ENCODE data around the gene SORCS2. TPM values are rescaled to one million over a fixed set of nuclear protein-coding genes. Genes with fewer than 3 reads are reported as not detected.

SORCS2 gene
- total and polyA plus RNA-seq, 2 donors = 2.2 to 2.7 TPM

- H3K27me3 ChIP-seq (ENCODE audit: control insufficient read depth in 2 of 2, insufficient read depth in 1 of 2, low read length in 1 of 2) = no peaks in the 10 kb centered on the region
- H3K4me1 ChIP-seq (ENCODE audit: control insufficient read depth in 2 of 2, insufficient read depth in 2 of 2, low read length in 2 of 2) = no peaks in the 10 kb centered on the region
- no peak for DNase-seq (ENCODE audit: low read depth in 6 of 9, low spot score in 9 of 9)
- H3K27ac ChIP-seq (ENCODE audit: low read depth in 1 of 2, low read length in 1 of 2) = no peak overlapping the region
- no peaks in the 10 kb centered on the region for H3K9me3 ChIP-seq (ENCODE audit: control insufficient read depth in 2 of 2, insufficient read depth in 1 of 2, low read length in 1 of 2)
- no peak overlapping the region for H3K4me3 ChIP-seq (ENCODE audit: low read length in 2 of 2)
- H3K36me3 ChIP-seq (ENCODE audit: control insufficient read depth in 2 of 2, insufficient read depth in 2 of 2, low read length in 1 of 2) = no peaks in the 10 kb centered on the region
- WGBS = 87% methylated on average over 4 of the region's 4 CpGs
Measured at GRCh38 chr4:7362862-7363430, 170.6 kb downstream of the SORCS2 start.

- Histone ChIP-seq H3K27me3 (ENCODE audit: control insufficient read depth in 2 of 2, insufficient read depth in 1 of 2, low read length in 1 of 2) (no peaks in the 10 kb centered on the region), H3K9me3 (ENCODE audit: control insufficient read depth in 2 of 2, insufficient read depth in 1 of 2, low read length in 1 of 2) (no peaks in the 10 kb centered on the region), H3K36me3 (ENCODE audit: control insufficient read depth in 2 of 2, insufficient read depth in 2 of 2, low read length in 1 of 2) (no peaks in the 10 kb centered on the region), H3K4me1 (ENCODE audit: control insufficient read depth in 2 of 2, insufficient read depth in 2 of 2, low read length in 2 of 2) (no peaks in the 10 kb centered on the region), H3K4me3 (ENCODE audit: low read length in 2 of 2) (no peak overlapping the region), H3K27ac (ENCODE audit: low read depth in 1 of 2, low read length in 1 of 2) (no peak overlapping the region)
- no peak for DNase-seq (ENCODE audit: low read depth in 6 of 9, low spot score in 9 of 9)
- WGBS = 87% methylated on average over 5 of the region's 5 CpGs
Measured at GRCh38 chr4:7364979-7365378, 172.6 kb downstream of the SORCS2 start.

- Histone ChIP-seq H3K4me1 (ENCODE audit: control insufficient read depth in 2 of 2, insufficient read depth in 2 of 2, low read length in 2 of 2) (no peaks in the 10 kb centered on the region), H3K9me3 (ENCODE audit: control insufficient read depth in 2 of 2, insufficient read depth in 1 of 2, low read length in 1 of 2) (no peaks in the 10 kb centered on the region), H3K36me3 (ENCODE audit: control insufficient read depth in 2 of 2, insufficient read depth in 2 of 2, low read length in 1 of 2) (no peaks in the 10 kb centered on the region), H3K27me3 (ENCODE audit: control insufficient read depth in 2 of 2, insufficient read depth in 1 of 2, low read length in 1 of 2) (no peaks in the 10 kb centered on the region), H3K4me3 (ENCODE audit: low read length in 2 of 2) (no peak overlapping the region), H3K27ac (ENCODE audit: low read depth in 1 of 2, low read length in 1 of 2) (no peak overlapping the region)
- WGBS = 75% methylated on average over 22 of the region's 22 CpGs
- no peak for DNase-seq (ENCODE audit: low read depth in 6 of 9, low spot score in 9 of 9)
Measured at GRCh38 chr4:7365462-7366179, 173.3 kb downstream of the SORCS2 start.

GRCh38 chr4:7366180-7366945 lies 174.0 kb downstream of the SORCS2 start:
- WGBS = 34% methylated on average over 11 of the region's 11 CpGs
- H3K27me3 ChIP-seq (ENCODE audit: control insufficient read depth in 2 of 2, insufficient read depth in 1 of 2, low read length in 1 of 2) = no peaks in the 10 kb centered on the region
- H3K9me3 ChIP-seq (ENCODE audit: control insufficient read depth in 2 of 2, insufficient read depth in 1 of 2, low read length in 1 of 2) = no peaks in the 10 kb centered on the region
- no peak overlapping the region for H3K4me3 ChIP-seq (ENCODE audit: low read length in 2 of 2)
- H3K36me3 ChIP-seq (ENCODE audit: control insufficient read depth in 2 of 2, insufficient read depth in 2 of 2, low read length in 1 of 2) = no peaks in the 10 kb centered on the region
- H3K4me1 ChIP-seq (ENCODE audit: control insufficient read depth in 2 of 2, insufficient read depth in 2 of 2, low read length in 2 of 2) = no peaks in the 10 kb centered on the region
- DNase-seq (ENCODE audit: low read depth in 6 of 9, low spot score in 9 of 9) = no peak
- H3K27ac ChIP-seq (ENCODE audit: low read depth in 1 of 2, low read length in 1 of 2) = no peak overlapping the region

GRCh38 chr4:7366954-7367353 lies 174.6 kb downstream of the SORCS2 start:
- Histone ChIP-seq H3K27me3 (ENCODE audit: control insufficient read depth in 2 of 2, insufficient read depth in 1 of 2, low read length in 1 of 2) (no peaks in the 10 kb centered on the region), H3K4me3 (ENCODE audit: low read length in 2 of 2) (no peak overlapping the region), H3K4me1 (ENCODE audit: control insufficient read depth in 2 of 2, insufficient read depth in 2 of 2, low read length in 2 of 2) (no peaks in the 10 kb centered on the region), H3K9me3 (ENCODE audit: control insufficient read depth in 2 of 2, insufficient read depth in 1 of 2, low read length in 1 of 2) (no peaks in the 10 kb centered on the region), H3K27ac (ENCODE audit: low read depth in 1 of 2, low read length in 1 of 2) (no peak overlapping the region), H3K36me3 (ENCODE audit: control insufficient read depth in 2 of 2, insufficient read depth in 2 of 2, low read length in 1 of 2) (no peaks in the 10 kb centered on the region)
- DNase-seq (ENCODE audit: low read depth in 6 of 9, low spot score in 9 of 9) = no peak
- 84% methylated on average over 7 of the region's 7 CpGs for WGBS

- no peak overlapping the region for H3K4me3 ChIP-seq (ENCODE audit: low read length in 2 of 2)
- 91% methylated on average over 13 of the region's 13 CpGs for WGBS
- no peaks in the 10 kb centered on the region for H3K4me1 ChIP-seq (ENCODE audit: control insufficient read depth in 2 of 2, insufficient read depth in 2 of 2, low read length in 2 of 2)
- H3K27ac ChIP-seq (ENCODE audit: low read depth in 1 of 2, low read length in 1 of 2) = no peak overlapping the region
- DNase-seq (ENCODE audit: low read depth in 6 of 9, low spot score in 9 of 9) = no peak
- H3K36me3 ChIP-seq (ENCODE audit: control insufficient read depth in 2 of 2, insufficient read depth in 2 of 2, low read length in 1 of 2) = no peaks in the 10 kb centered on the region
- H3K9me3 ChIP-seq (ENCODE audit: control insufficient read depth in 2 of 2, insufficient read depth in 1 of 2, low read length in 1 of 2) = no peaks in the 10 kb centered on the region
- no peaks in the 10 kb centered on the region for H3K27me3 ChIP-seq (ENCODE audit: control insufficient read depth in 2 of 2, insufficient read depth in 1 of 2, low read length in 1 of 2)
Measured at GRCh38 chr4:7367406-7367805, 175.1 kb downstream of the SORCS2 start.

- DNase-seq (ENCODE audit: low read depth in 6 of 9, low spot score in 9 of 9) = no peak
- WGBS = 83% methylated on average over 8 of the region's 8 CpGs
- H3K27me3 ChIP-seq (ENCODE audit: control insufficient read depth in 2 of 2, insufficient read depth in 1 of 2, low read length in 1 of 2) = no peaks in the 10 kb centered on the region
Measured at GRCh38 chr4:7367864-7368277, 175.5 kb downstream of the SORCS2 start.

GRCh38 chr4:7368296-7368695 lies 176.0 kb downstream of the SORCS2 start:
- Histone ChIP-seq H3K4me1 (ENCODE audit: control insufficient read depth in 2 of 2, insufficient read depth in 2 of 2, low read length in 2 of 2) (no peaks in the 10 kb centered on the region), H3K4me3 (ENCODE audit: low read length in 2 of 2) (no peak overlapping the region), H3K9me3 (ENCODE audit: control insufficient read depth in 2 of 2, insufficient read depth in 1 of 2, low read length in 1 of 2) (no peaks in the 10 kb centered on the region), H3K27ac (ENCODE audit: low read depth in 1 of 2, low read length in 1 of 2) (no peak overlapping the region), H3K36me3 (ENCODE audit: control insufficient read depth in 2 of 2, insufficient read depth in 2 of 2, low read length in 1 of 2) (no peaks in the 10 kb centered on the region), H3K27me3 (ENCODE audit: control insufficient read depth in 2 of 2, insufficient read depth in 1 of 2, low read length in 1 of 2) (no peaks in the 10 kb centered on the region)
- 95% methylated on average over 7 of the region's 7 CpGs for WGBS
- no peak for DNase-seq (ENCODE audit: low read depth in 6 of 9, low spot score in 9 of 9)

More at GRCh38 chr4:7367864-7368277, 175.5 kb downstream of the SORCS2 start:
- Histone ChIP-seq H3K4me1 (ENCODE audit: control insufficient read depth in 2 of 2, insufficient read depth in 2 of 2, low read length in 2 of 2) (no peaks in the 10 kb centered on the region), H3K27ac (ENCODE audit: low read depth in 1 of 2, low read length in 1 of 2) (no peak overlapping the region), H3K4me3 (ENCODE audit: low read length in 2 of 2) (no peak overlapping the region), H3K36me3 (ENCODE audit: control insufficient read depth in 2 of 2, insufficient read depth in 2 of 2, low read length in 1 of 2) (no peaks in the 10 kb centered on the region), H3K9me3 (ENCODE audit: control insufficient read depth in 2 of 2, insufficient read depth in 1 of 2, low read length in 1 of 2) (no peaks in the 10 kb centered on the region)

GRCh38 chr4:7369511-7369910 lies 177.2 kb downstream of the SORCS2 start:
- H3K9me3 ChIP-seq (ENCODE audit: control insufficient read depth in 2 of 2, insufficient read depth in 1 of 2, low read length in 1 of 2) = no peaks in the 10 kb centered on the region
- no peaks in the 10 kb centered on the region for H3K27me3 ChIP-seq (ENCODE audit: control insufficient read depth in 2 of 2, insufficient read depth in 1 of 2, low read length in 1 of 2)
- DNase-seq (ENCODE audit: low read depth in 6 of 9, low spot score in 9 of 9) = no peak
- WGBS = 93% methylated on average over 13 of the region's 13 CpGs
- no peaks in the 10 kb centered on the region for H3K36me3 ChIP-seq (ENCODE audit: control insufficient read depth in 2 of 2, insufficient read depth in 2 of 2, low read length in 1 of 2)
- no peaks in the 10 kb centered on the region for H3K4me1 ChIP-seq (ENCODE audit: control insufficient read depth in 2 of 2, insufficient read depth in 2 of 2, low read length in 2 of 2)
- H3K4me3 ChIP-seq (ENCODE audit: low read length in 2 of 2) = no peak overlapping the region
- no peak overlapping the region for H3K27ac ChIP-seq (ENCODE audit: low read depth in 1 of 2, low read length in 1 of 2)

Measured in thymus (tissue), 11 donors.